Kidney (tissue), 14 donors: ENCODE results near the gene DRC3. TPM values are rescaled to one million over a fixed set of nuclear protein-coding genes. Genes with fewer than 3 reads are reported as not detected.

ENCODE experiments used
- DNase-seq, 5 donors: peaks; one replicate each; pipeline ENCODE4 v3.0.0-alpha.2; 2013 to 2020
- FAIRE-seq: peaks from 2 replicates; lab custom pipeline; 2012; peaks lifted over from hg19 to GRCh38; lab: Jason Lieb, UNC
- H3K27ac ChIP-seq, 2 donors: one replicate each; pipeline ENCODE4 v1.7.0; 2013; ENCODE audit warnings: low read depth in 2 of 2, low read length in 2 of 2, inconsistent platforms in 1 of 2
- H3K27me3 ChIP-seq: one replicate; pipeline ENCODE4 v1.7.1; 2013; ENCODE audit warnings: low read length, inconsistent platforms; ENCODE audit not compliant: control insufficient read depth, insufficient read depth
- H3K36me3 ChIP-seq, 3 donors: one replicate each; pipeline versions ENCODE4 v1.7.0 to v1.7.1; 2013; ENCODE audit warnings: low read length in 3 of 3, control low read depth in 1 of 3, inconsistent platforms in 1 of 3; ENCODE audit not compliant: insufficient read depth in 3 of 3, control insufficient read depth in 2 of 3
- H3K4me1 ChIP-seq, 3 donors: one replicate each; pipeline versions ENCODE4 v1.7.0 to v1.7.1; 2013; ENCODE audit warnings: low read length in 3 of 3, inconsistent platforms in 1 of 3, low read depth in 1 of 3; ENCODE audit not compliant: control insufficient read depth in 2 of 3, insufficient read depth in 2 of 3
- H3K4me3 ChIP-seq, 3 donors: one replicate each; pipeline versions ENCODE4 v1.7.0 to v1.8.1; 2013; ENCODE audit warnings: low read length in 3 of 3, control low read depth in 1 of 3, inconsistent platforms in 1 of 3
- H3K9ac ChIP-seq, 3 donors: one replicate each; pipeline versions ENCODE4 v1.7.0 to v1.7.1; 2013; ENCODE audit warnings: low read length in 3 of 3, control low read depth in 1 of 3, inconsistent platforms in 1 of 3
- H3K9me3 ChIP-seq, 3 donors: one replicate each; pipeline versions ENCODE4 v1.7.0 to v1.7.1; 2013; ENCODE audit warnings: low read length in 3 of 3, control low read depth in 1 of 3, inconsistent platforms in 1 of 3; ENCODE audit not compliant: control insufficient read depth in 2 of 3, insufficient read depth in 1 of 3
- CTCF ChIP-seq: IDR thresholded peaks from 3 replicates; pipeline ENCODE4 v1.5.1; 2012; ENCODE audit warnings: mild to moderate bottlenecking, moderate library complexity, borderline replicate concordance; ENCODE audit not compliant: insufficient read depth; ENCODE audit errors: extremely low read depth
- intact Hi-C: fragments of 100-400 bp; cut with DNase I; formaldehyde crosslinking; loops from one replicate; pipeline ENCODE4 v1.11.1; 2022
- polyA plus RNA-seq: library from polyadenylated mRNA; stranded (reverse); fragments of 350-450 nt; fragmentation: Illumina TruSeq; extraction: RNeasy Lipid Tissue Mini Kit (QIAGEN cat#74804); gene quantifications from one replicate; pipeline ENCODE4 v1.2.3, GENCODE V29; 2014; ENCODE audit warnings: low read depth, low replicate concordance; ENCODE audit not compliant: insufficient read depth
- total RNA-seq: library from RNA; stranded (reverse); fragmentation: NEBNext Ultra II Directional; extraction: Animal tissue kit (Norgen Biotek cat#: 25700); gene quantifications from one replicate; pipeline ENCODE4 v1.2.1, GENCODE V29; 2021
- donor health status: control.
- donor health status: control.
- donor health status: control.
- donor health status: control.
- donor health status: control.
- donor health status: DM: yes; HTN: yes; CAD: no.
- donor health status: Normal renal cell carcinoma (clear cell type).

DRC3 gene
- total and polyA plus RNA-seq, 2 donors from 2014 or later: 8.6 to 17.3 TPM

GRCh38 chr17:17957584-17957916 lies 15.1 kb upstream of the DRC3 start:
- no peak overlapping the region for H3K27ac ChIP-seq
- no peak overlapping the region for H3K9ac ChIP-seq
- H3K27me3 ChIP-seq: no peaks in the 10 kb centered on the region
- TF ChIP-seq CTCF: no peak
- no peaks in the 10 kb centered on the region for H3K9me3 ChIP-seq
- H3K36me3 ChIP-seq: no peaks in the 10 kb centered on the region
- peaks cover 0 to 25% (median 20%) of the 10 kb centered on the region in 3 donors for H3K4me1 ChIP-seq
- no peak for DNase-seq
- no peak for FAIRE-seq
- H3K4me3 ChIP-seq: no peak overlapping the region
- intact Hi-C loops: no loop called here

DNA sequence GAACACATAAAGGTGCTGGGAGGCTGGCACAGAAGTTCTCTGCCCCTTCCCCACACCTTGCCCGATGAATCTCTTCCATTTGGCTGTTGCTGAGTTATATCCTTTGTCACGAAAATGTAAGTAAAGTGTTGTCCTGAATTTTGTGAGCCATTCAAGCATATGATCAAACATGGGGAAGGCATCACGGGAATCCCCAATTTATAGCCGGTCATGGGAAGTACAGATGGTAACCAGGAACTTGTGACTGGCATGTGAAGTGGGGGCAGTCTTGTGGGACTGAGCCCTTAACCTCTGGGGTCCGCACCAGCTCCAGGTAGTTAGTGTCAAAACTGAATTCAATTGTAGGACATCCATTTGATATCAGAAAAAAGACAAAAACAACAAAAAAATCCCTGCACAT lies 13.7 kb upstream of the DRC3 start:
- FAIRE-seq (no peak), DNase-seq (no peak)
- no peaks in the 10 kb centered on the region for H3K9me3 ChIP-seq
- H3K9ac ChIP-seq: peak overlapping the region in 1 of 3 donors; percentile 68
- H3K4me1 ChIP-seq: peaks cover 2 to 30% (median 23%) of the 10 kb centered on the region in 3 donors
- intact Hi-C loops: no loop called here
- TF ChIP-seq CTCF: no peak
- H3K4me3 ChIP-seq: peak overlapping the region in 1 of 3 donors; percentile 11
- no peaks in the 10 kb centered on the region for H3K27me3 ChIP-seq
- H3K27ac ChIP-seq: peak overlapping the region; percentile 72 to 76
- H3K36me3 ChIP-seq: no peaks in the 10 kb centered on the region

DNA sequence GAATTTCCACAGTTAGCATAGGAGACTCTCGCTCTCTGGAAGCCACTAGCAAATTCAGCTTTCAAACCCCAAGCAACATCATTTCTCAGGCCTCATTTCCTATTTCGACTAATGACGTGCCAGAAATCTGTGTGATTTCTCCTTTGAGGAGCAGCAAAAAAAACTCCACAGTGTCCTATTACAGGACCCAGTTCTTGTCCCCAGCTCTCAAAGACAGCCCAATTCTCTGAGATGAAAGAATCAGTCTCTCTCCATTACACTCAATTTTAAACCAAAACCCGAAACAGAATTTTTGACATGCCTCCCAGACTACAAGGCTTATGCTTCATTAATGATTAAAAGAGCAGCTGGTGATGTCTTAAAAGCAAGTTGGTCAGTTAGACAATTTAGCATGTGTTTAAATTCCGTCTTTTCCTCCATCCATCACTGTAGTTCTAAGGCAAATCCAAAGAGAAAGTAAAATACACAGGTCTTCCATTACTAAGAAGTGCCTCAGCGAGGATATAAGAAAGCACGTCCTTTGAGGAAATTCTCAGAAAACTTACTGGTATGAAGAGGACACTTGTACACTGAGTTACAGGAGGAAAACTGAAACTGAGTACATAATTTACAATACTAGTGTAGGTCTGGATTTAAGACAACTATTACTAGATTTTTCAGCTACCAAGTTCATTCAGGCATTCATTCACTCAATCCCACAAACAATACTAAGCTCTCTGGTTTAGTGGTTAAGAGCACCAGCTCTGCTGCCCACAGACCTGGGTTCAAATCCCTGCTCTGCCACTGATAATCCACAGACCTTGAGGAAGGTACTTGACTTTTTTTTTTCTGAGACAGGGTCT lies 12.9 kb upstream of the DRC3 start:
- intact Hi-C loops: no loop called here
- H3K4me1 ChIP-seq: peaks cover 3 to 30% (median 23%) of the 10 kb centered on the region in 3 donors
- peak overlapping the region; percentile 26 to 45 (median 39) for H3K4me3 ChIP-seq
- no peak for TF ChIP-seq CTCF
- no peak for FAIRE-seq
- H3K36me3 ChIP-seq: no peaks in the 10 kb centered on the region
- peak overlapping the region; percentile 72 to 76 for H3K27ac ChIP-seq
- no peaks in the 10 kb centered on the region for H3K27me3 ChIP-seq
- H3K9ac ChIP-seq: peak overlapping the region; percentile 11 to 68 (median 20)
- H3K9me3 ChIP-seq: no peaks in the 10 kb centered on the region
- peak in 2 of 5 donors; percentile 66 to 72 for DNase-seq
